ENCODE results near the gene RTP5.
"Not testable (repeated sequence)": the region's sequence is repeated elsewhere in the genome, so short reads cannot be mapped to it uniquely, and the experiment has no call there.

RTP5 gene

GRCh38 chr2:241870611-241871537, 1.3 kb downstream of the RTP5 start:
- DNase-seq (ENCODE audit: low read depth in 1 of 2, low spot score in 1 of 2): no peak

- DNase-seq (ENCODE audit: low read depth in 1 of 2, low spot score in 1 of 2): no peak
Observed at GRCh38 chr2:241871538-241872312, 2.2 kb downstream of the RTP5 start.

GRCh38 chr2:241872313-241872642, 2.7 kb downstream of the RTP5 start:
- DNase-seq (ENCODE audit: low read depth in 1 of 2, low spot score in 1 of 2): no peak

GRCh38 chr2:241873081-241873802, 3.7 kb downstream of the RTP5 start:
- DNase-seq (ENCODE audit: low read depth in 1 of 2, low spot score in 1 of 2): no peak

GRCh38 chr2:241873803-241874110, 4.2 kb downstream of the RTP5 start:
- no peak for DNase-seq (ENCODE audit: low read depth in 1 of 2, low spot score in 1 of 2)

GRCh38 chr2:241874277-241874925, 4.9 kb downstream of the RTP5 start:
- no peak for DNase-seq (ENCODE audit: low read depth in 1 of 2, low spot score in 1 of 2)

GRCh38 chr2:241875754-241876527, 6.4 kb downstream of the RTP5 start:
- DNase-seq (ENCODE audit: low read depth in 1 of 2, low spot score in 1 of 2): not testable (repeated sequence)

- no peak for DNase-seq (ENCODE audit: low read depth in 1 of 2, low spot score in 1 of 2)
Observed at GRCh38 chr2:241876528-241877196, 7.1 kb downstream of the RTP5 start.

- no peak for DNase-seq (ENCODE audit: low read depth in 1 of 2, low spot score in 1 of 2)
Observed at GRCh38 chr2:241877197-241877685, 7.7 kb downstream of the RTP5 start.

GRCh38 chr2:241877989-241878970, 8.8 kb downstream of the RTP5 start:
- peak; percentile 51 to 73 for DNase-seq (ENCODE audit: low read depth in 1 of 2, low spot score in 1 of 2)

- DNase-seq (ENCODE audit: low read depth in 1 of 2, low spot score in 1 of 2): no peak
Observed at GRCh38 chr2:241879326-241879725, 9.8 kb downstream of the RTP5 start.

GRCh38 chr2:241880311-241881073, 11.0 kb downstream of the RTP5 start:
- no peak for DNase-seq (ENCODE audit: low read depth in 1 of 2, low spot score in 1 of 2)

GRCh38 chr2:241882091-241882625, 12.6 kb downstream of the RTP5 start:
- no peak for DNase-seq (ENCODE audit: low read depth in 1 of 2, low spot score in 1 of 2)

GRCh38 chr2:241884951-241885290, 15.4 kb downstream of the RTP5 start:
- no peak for DNase-seq (ENCODE audit: low read depth in 1 of 2, low spot score in 1 of 2)

- no peak for DNase-seq (ENCODE audit: low read depth in 1 of 2, low spot score in 1 of 2)
Observed at GRCh38 chr2:241885291-241885945, 15.9 kb downstream of the RTP5 start.

- DNase-seq (ENCODE audit: low read depth in 1 of 2, low spot score in 1 of 2): no peak
Observed at GRCh38 chr2:241885946-241886643, 16.6 kb downstream of the RTP5 start.

All from activated T-helper 1 cell treated with anti-CD3 and anti-CD28 coated beads, Interleukin-2, amount 50 U/mL, for 16 hours (primary cell).